HAP-1 (cell line): ENCODE results near the gene MISFA.
"Not testable (repeated sequence)": the region's sequence is repeated elsewhere in the genome, so short reads cannot be mapped to it uniquely, and the experiment has no call there.

Experiments
- DNase-seq, 2 experiments: peaks; one replicate each; pipeline ENCODE4 v3.0.0-alpha.2; 2016 to 2020; ENCODE audit warnings: low spot score in 2 of 2
- H3K27me3 ChIP-seq: fragments of 250-450 bp; sonication (Bioruptor Pico); 2 replicates; pipeline ENCODE4 v1.5.1; 2020; ENCODE audit warnings: low read depth, mild to moderate bottlenecking, moderate library complexity
- H3K36me3 ChIP-seq: fragments of 250-450 bp; sonication (Bioruptor Pico); replicated peaks from 2 replicates; pipeline ENCODE4 v1.5.1; 2020; ENCODE audit warnings: mild to moderate bottlenecking
- H3K4me1 ChIP-seq: fragments of 250-450 bp; sonication (Bioruptor Pico); 2 replicates; pipeline ENCODE4 v1.5.1; 2020; ENCODE audit warnings: mild to moderate bottlenecking
- H3K4me3 ChIP-seq: fragments of 250-450 bp; sonication (Bioruptor Pico); 2 replicates; pipeline ENCODE4 v1.5.1; 2020; ENCODE audit warnings: mild to moderate bottlenecking, moderate library complexity
- H3K9me3 ChIP-seq: fragments of 250-450 bp; sonication (Bioruptor Pico); 2 replicates; pipeline ENCODE4 v1.5.1; 2020; ENCODE audit warnings: mild to moderate bottlenecking, moderate library complexity
- in situ Hi-C: fragments of 300-500 bp; cut with MboI; formaldehyde crosslinking; loops from 3 replicates; pipeline ENCODE4 v1.14.3; 2020; ENCODE audit warnings: low sequenced_read_pairs, inconsistent platforms, mixed read lengths

MISFA gene

DNA sequence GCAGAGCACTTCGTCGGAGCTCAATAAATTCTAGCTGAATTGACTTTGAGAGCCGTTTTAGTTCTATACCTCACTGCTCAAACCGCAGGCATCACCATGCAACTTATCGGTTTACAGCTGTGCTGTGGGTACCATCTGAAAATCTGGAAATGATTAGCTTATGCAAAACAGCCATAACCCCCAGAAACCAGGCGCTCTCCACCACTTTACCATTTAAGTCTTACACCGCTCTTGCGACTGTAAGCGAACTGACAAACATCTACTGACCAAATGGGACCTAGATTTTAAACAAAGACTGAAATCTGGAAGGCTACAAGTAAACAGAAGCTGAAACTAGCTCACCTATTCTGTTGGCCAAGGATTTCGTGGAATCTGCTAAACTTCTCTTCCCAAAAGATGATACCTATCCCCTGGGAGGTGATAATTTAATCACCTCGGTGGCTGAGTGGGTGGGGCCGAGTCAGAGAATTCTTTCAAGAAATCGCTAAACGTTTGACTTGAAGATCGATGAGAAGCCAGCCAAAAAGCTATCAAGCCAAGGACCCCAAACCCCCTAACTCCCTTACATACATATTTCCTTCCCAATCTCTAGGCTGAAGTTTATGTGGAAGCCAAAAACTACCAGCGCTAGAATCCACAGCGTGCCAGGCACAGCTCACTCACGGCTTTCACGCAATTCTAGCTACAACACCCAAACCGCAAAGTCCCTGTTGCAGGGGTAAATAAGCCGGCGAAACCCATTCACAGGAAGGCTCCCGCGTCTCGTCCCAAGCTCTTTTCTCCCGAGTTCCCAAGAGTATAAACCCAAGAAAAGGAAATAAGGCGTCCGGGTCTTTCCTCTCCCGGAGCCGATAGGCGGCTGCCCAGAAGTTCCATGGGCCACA, 33.9 kb downstream of the MISFA start:
- in situ Hi-C loops, result no loop called here
- Histone ChIP-seq H3K27me3 (no peaks in the 10 kb centered on the region), H3K9me3 (no peaks in the 10 kb centered on the region), H3K4me1 (peaks cover 5% of the 10 kb centered on the region), H3K36me3 (no peaks in the 10 kb centered on the region), H3K4me3 (peak overlapping the region; percentile 82)
- DNase-seq, result peak; percentile 5 to 8

GRCh38 chr11:18634140-18635032, 34.8 kb downstream of the MISFA start, which contains the start of gene SPTY2D1:
Gene SPTY2D1, minus strand, starts transcription at chr11:18634342. Its CDS starts 85 bp downstream, at chr11:18634257.
- in situ Hi-C loops, result no loop called here
- DNase-seq, result peak; percentile 95 to 98
- H3K27me3 ChIP-seq, result no peaks in the 10 kb centered on the region
- H3K36me3 ChIP-seq, result no peaks in the 10 kb centered on the region
- peaks cover 5% of the 10 kb centered on the region for H3K4me1 ChIP-seq
- H3K4me3 ChIP-seq, result peak within 1 kb of the TSS; percentile 82
- H3K9me3 ChIP-seq, result no peaks in the 10 kb centered on the region

DNA sequence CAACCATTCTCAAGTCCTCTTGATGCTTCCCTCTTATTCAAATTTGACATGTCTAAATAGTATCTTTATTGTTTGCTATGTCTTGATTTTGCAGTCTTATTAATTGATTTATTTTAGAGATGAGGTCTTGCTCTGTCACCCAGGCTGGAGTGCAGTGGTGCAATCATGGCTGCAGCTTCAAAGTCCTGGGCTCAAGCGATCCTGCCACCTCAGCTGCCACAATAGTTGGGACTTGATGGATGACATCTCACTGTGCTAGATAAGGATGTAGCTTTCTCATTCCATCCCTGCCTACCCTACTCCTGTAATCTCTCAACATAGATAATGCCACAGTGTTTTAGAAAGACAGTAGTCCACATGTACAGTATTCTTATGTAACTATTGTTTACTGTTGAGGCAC, 42.1 kb downstream of the MISFA start:
- Histone ChIP-seq H3K27me3 (no peaks in the 10 kb centered on the region), H3K36me3 (no peaks in the 10 kb centered on the region), H3K9me3 (no peaks in the 10 kb centered on the region), H3K4me1 (0 out of 2 replicates have a peak, but pooled peaks cover 4% of the 10 kb centered on the region), H3K4me3 (no peak overlapping the region)
- in situ Hi-C loops, result no loop called here
- DNase-seq, result no peak

DNA sequence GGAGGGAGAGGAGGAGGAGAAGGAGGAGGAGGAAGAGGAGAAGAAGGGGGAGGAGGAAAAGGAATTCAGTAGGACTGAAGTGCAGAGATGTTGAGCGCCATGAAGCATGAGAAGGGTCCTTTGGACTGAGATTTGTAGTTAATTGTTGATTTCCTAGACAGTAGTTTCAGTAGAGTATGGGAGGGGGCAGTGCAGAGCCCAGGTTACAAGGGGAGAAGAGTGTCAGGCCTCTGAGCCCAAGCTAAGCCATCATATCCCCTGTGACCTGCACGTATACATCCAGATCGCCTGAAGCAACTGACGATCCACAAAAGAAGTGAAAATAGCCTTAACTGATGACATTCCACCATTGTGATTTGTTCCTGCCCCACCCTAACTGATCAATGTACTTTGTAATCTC, 43.4 kb downstream of the MISFA start:
- H3K4me1 ChIP-seq, H3K36me3 ChIP-seq, H3K4me3 ChIP-seq, H3K27me3 ChIP-seq, in situ Hi-C loops, H3K9me3 ChIP-seq: not testable (repeated sequence)
- DNase-seq, result peak; percentile 17 to 50

DNA sequence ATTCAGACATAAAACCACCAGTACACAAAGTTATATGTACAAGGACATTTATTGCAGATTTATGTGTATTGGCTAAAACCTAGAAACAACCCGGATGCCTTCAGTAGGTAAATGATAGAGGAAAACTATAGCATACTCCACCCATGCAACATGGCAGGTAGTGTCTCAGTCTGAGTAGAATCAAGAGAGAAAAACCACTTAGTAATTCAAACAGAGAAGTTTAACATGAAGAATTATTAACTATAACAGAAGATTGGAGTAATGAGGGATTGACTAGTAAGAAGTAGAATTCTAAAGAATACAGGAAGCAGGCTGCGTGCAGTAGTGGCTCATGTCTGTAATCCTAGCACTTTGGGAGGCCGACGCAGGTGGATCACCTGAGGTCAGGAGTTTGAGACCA, 50.8 kb downstream of the MISFA start:
- no peaks in the 10 kb centered on the region for H3K27me3 ChIP-seq
- no peaks in the 10 kb centered on the region for H3K36me3 ChIP-seq
- no peaks in the 10 kb centered on the region for H3K9me3 ChIP-seq
- H3K4me1 ChIP-seq, result no peaks in the 10 kb centered on the region
- no peak for DNase-seq
- H3K4me3 ChIP-seq, result no peak overlapping the region
- in situ Hi-C loops, result no loop called here

- DNase-seq, result peak; percentile 43 to 68
- in situ Hi-C loops, result no loop called here
- no peaks in the 10 kb centered on the region for H3K9me3 ChIP-seq
- H3K27me3 ChIP-seq, result no peaks in the 10 kb centered on the region
- no peak overlapping the region for H3K4me3 ChIP-seq
- no peaks in the 10 kb centered on the region for H3K36me3 ChIP-seq
- no peaks in the 10 kb centered on the region for H3K4me1 ChIP-seq
Measured at GRCh38 chr11:18650859-18651557, 51.4 kb downstream of the MISFA start.
